Endothelial cell of umbilical vein (primary cell): Measurements from ENCODE around the gene TSR3. TPM values are rescaled to one million over a fixed set of nuclear protein-coding genes. Genes with fewer than 3 reads are reported as not detected.

Experiments
- BruUV-seq: library from RNA; stranded (reverse); fragments of 400-500 nt; replicated peaks from 2 replicates; lab custom pipeline; 2021; lab: Mats Ljungman, UMichigan
- CTCF ChIA-PET: fragments of 300-600, 350-600 bp; sonication (Branson Sonifier 250); formaldehyde crosslinking; loops from one replicate; lab custom pipeline; 2021; ENCODE audit warnings: antibody characterized with exemption, inconsistent platforms; lab: Charles Lee
- POLR2A ChIA-PET: fragments of 300-600, 350-600 bp; sonication (Branson Sonifier 250); formaldehyde crosslinking; loops from one replicate; lab custom pipeline; 2021; ENCODE audit warnings: antibody characterized with exemption, inconsistent platforms; lab: Charles Lee
- DNase-seq: peaks from one replicate; pipeline ENCODE4 v3.0.0-alpha.2; 2011; ENCODE audit warnings: low read depth, low spot score
- FAIRE-seq: peaks from 2 replicates; lab custom pipeline; 2011; peaks lifted over from hg19 to GRCh38; lab: Jason Lieb, UNC
- H2AFZ ChIP-seq: 2 replicates; pipeline ENCODE4 v1.6.0; 2012; ENCODE audit warnings: low read depth, low read length, control low read depth, inconsistent platforms
- H3K27ac ChIP-seq: 2 replicates; pipeline ENCODE4 v1.5.1; 2011; ENCODE audit warnings: low read depth, mild to moderate bottlenecking, control low read depth, low read length, moderate library complexity; ENCODE audit not compliant: insufficient read depth
- H3K27me3 ChIP-seq, 2 experiments: 2 replicates each; pipeline versions ENCODE4 v1.6.0 to v1.6.1; 2011; ENCODE audit warnings: low read length in 2 of 2, mixed read lengths in 1 of 2; ENCODE audit not compliant: control insufficient read depth in 2 of 2, insufficient read depth in 2 of 2
- H3K36me3 ChIP-seq, 2 experiments: 2 replicates in 1 of 2; 3 replicates in 1 of 2; pipeline ENCODE4 v1.5.1; 2011; ENCODE audit warnings: low read length in 2 of 2, mild to moderate bottlenecking in 1 of 2, moderate library complexity in 1 of 2; ENCODE audit not compliant: control insufficient read depth in 2 of 2, insufficient read depth in 2 of 2; ENCODE audit errors: extremely low read depth in 1 of 2
- H3K4me1 ChIP-seq: 3 replicates; pipeline ENCODE4 v1.5.1; 2011; ENCODE audit warnings: mild to moderate bottlenecking, low read length; ENCODE audit not compliant: control insufficient read depth, insufficient read depth; ENCODE audit errors: extremely low read depth
- H3K4me2 ChIP-seq: 2 replicates; pipeline ENCODE4 v1.6.1; 2011; ENCODE audit warnings: low read length, control low read depth, mixed read lengths; ENCODE audit not compliant: insufficient read depth
- H3K4me3 ChIP-seq, 3 experiments: fragments of 200-600 bp in 1 of 3; sonication (generic), shearing (Covaris generic) in 1 of 3; replicated peaks in 1 of 3; 2 replicates each; pipeline ENCODE4 v1.5.1; 2011 to 2016; ENCODE audit warnings: control low read depth in 3 of 3, low read length in 3 of 3, mild to moderate bottlenecking in 2 of 3, inconsistent platforms in 1 of 3, low read depth in 1 of 3, moderate library complexity in 1 of 3; ENCODE audit not compliant: insufficient read depth in 1 of 3
- H3K79me2 ChIP-seq: 2 replicates; pipeline ENCODE4 v1.6.0; 2012; ENCODE audit warnings: low read length, inconsistent platforms; ENCODE audit not compliant: control insufficient read depth, insufficient read depth
- H3K9ac ChIP-seq: replicated peaks from 2 replicates; pipeline ENCODE3; 2011; ENCODE audit warnings: low read length, control low read depth; ENCODE audit not compliant: insufficient read depth; ENCODE audit errors: extremely low read depth
- H3K9me1 ChIP-seq: replicated peaks from 3 replicates; pipeline ENCODE4 v1.6.0; 2011; ENCODE audit warnings: mild to moderate bottlenecking, low read length; ENCODE audit not compliant: control insufficient read depth, insufficient read depth; ENCODE audit errors: extremely low read depth
- H3K9me3 ChIP-seq: replicated peaks from 2 replicates; pipeline ENCODE4 v1.5.1; 2012; ENCODE audit warnings: low read length, inconsistent platforms; ENCODE audit not compliant: control insufficient read depth, insufficient read depth
- H4K20me1 ChIP-seq: replicated peaks from 2 replicates; pipeline ENCODE3; 2011; ENCODE audit warnings: mild to moderate bottlenecking, low read length; ENCODE audit not compliant: control insufficient read depth, insufficient read depth; ENCODE audit errors: extremely low read depth
- CTCF ChIP-seq, 2 donors: IDR thresholded peaks; 1 replicate in 1 of 2; 2 replicates in 1 of 2; pipeline ENCODE4 v1.5.1; 2011; ENCODE audit warnings: low read length in 2 of 2, mild to moderate bottlenecking in 2 of 2, moderate library complexity in 2 of 2, control low read depth in 1 of 2, inconsistent platforms in 1 of 2, low read depth in 1 of 2; ENCODE audit not compliant: insufficient read depth in 1 of 2; ENCODE audit errors: extremely low read depth in 1 of 2
- EZH2 ChIP-seq: IDR thresholded peaks from 2 replicates; pipeline ENCODE4 v1.6.1; 2012; ENCODE audit warnings: borderline replicate concordance, low read depth, mild to moderate bottlenecking, moderate library complexity, low read length, inconsistent platforms; ENCODE audit not compliant: severe bottlenecking
- FOS ChIP-seq: IDR thresholded peaks from 2 replicates; pipeline ENCODE4 v1.6.1; 2011; ENCODE audit warnings: mild to moderate bottlenecking, low read length, moderate library complexity, borderline replicate concordance; ENCODE audit not compliant: insufficient read depth
- GATA2 ChIP-seq: IDR thresholded peaks from 2 replicates; pipeline ENCODE4 v1.7.0; 2011; ENCODE audit warnings: low read depth, mild to moderate bottlenecking, moderate library complexity, mixed read lengths, low read length; ENCODE audit not compliant: insufficient read length, insufficient read depth
- JUN ChIP-seq: IDR thresholded peaks from 2 replicates; pipeline ENCODE4 v1.6.1; 2011; ENCODE audit warnings: borderline replicate concordance, low read depth; ENCODE audit not compliant: insufficient read length, insufficient read depth
- MYC ChIP-seq: IDR thresholded peaks from one replicate; pipeline ENCODE4 v1.6.1; 2011; ENCODE audit warnings: mild to moderate bottlenecking, low read depth, low read length
- POLR2A ChIP-seq: IDR thresholded peaks from 2 replicates; pipeline ENCODE4 v1.6.1; 2012; ENCODE audit warnings: low read depth, mild to moderate bottlenecking, control low read depth, low read length
- POLR2AphosphoS5 ChIP-seq: IDR thresholded peaks from 2 replicates; pipeline ENCODE4 v1.6.1; 2012; ENCODE audit warnings: low read depth, mild to moderate bottlenecking, control low read depth, low read length, moderate library complexity; ENCODE audit not compliant: insufficient read depth
- dilution Hi-C: fragments of 300-500 bp; cut with MboI; formaldehyde crosslinking; loops from one replicate; pipeline ENCODE4 v1.15.0; 2019; ENCODE audit warnings: low sequenced_read_pairs; ENCODE audit not compliant: extremely low pct_ligation_motif_present
- intact Hi-C: fragments of 100-400 bp; cut with micrococcal nuclease; formaldehyde crosslinking; loops from one replicate; pipeline ENCODE4 v1.10.0; 2022
- polyA plus RNA-seq, 4 experiments: library from polyadenylated mRNA; depleted of rRNA in 3 of 4; stranded (reverse) in 3 of 4; unstranded in 1 of 4; fragments of >200 nt; gene quantifications; 2 replicates each; pipeline versions ENCODE4 v1.2.1 to v1.2.3, GENCODE V29; 2011 to 2012; ENCODE audit warnings: missing spikeins in 1 of 4
- total RNA-seq: library from RNA; stranded (reverse); gene quantifications from 2 replicates; pipeline ENCODE4 v1.2.3, GENCODE V29; 2021
- TF ChIP-seq, protein P1 (sequence below): IDR thresholded peaks from 2 replicates; pipeline ENCODE4 v1.6.1; 2011; ENCODE audit not compliant: insufficient read depth, insufficient read length

Gene TSR3
- total and polyA plus RNA-seq, 2 donors (not counting 3 experiments of a cell fraction or from before 2014, with no cell fraction given): 65.4 to 82.7 TPM

- Histone ChIP-seq H3K4me2 (no peak overlapping the region), H3K4me1 (no peaks in the 10 kb centered on the region), H3K9me1 (no peaks in the 10 kb centered on the region), H3K27ac (no peak overlapping the region), H3K9ac (no peak overlapping the region), H3K9me3 (no peaks in the 10 kb centered on the region), H2AFZ (no peak overlapping the region), H3K27me3 (no peaks in the 10 kb centered on the region), H3K4me3 (no peak overlapping the region), H4K20me1 (no peaks in the 10 kb centered on the region), H3K79me2 (no peaks in the 10 kb centered on the region), H3K36me3 (peaks cover 0 to 7% of the 10 kb centered on the region in 2 experiments)
- dilution Hi-C loops (no loop called here), intact Hi-C loops (no loop called here)
- TF ChIP-seq FOS: no peak
- no peak for TF ChIP-seq GATA2
- TF ChIP-seq, protein P1, sequence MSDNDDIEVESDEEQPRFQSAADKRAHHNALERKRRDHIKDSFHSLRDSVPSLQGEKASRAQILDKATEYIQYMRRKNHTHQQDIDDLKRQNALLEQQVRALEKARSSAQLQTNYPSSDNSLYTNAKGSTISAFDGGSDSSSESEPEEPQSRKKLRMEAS: no peak
- no peak for TF ChIP-seq POLR2A
- no peak for TF ChIP-seq JUN
- no peak for TF ChIP-seq POLR2AphosphoS5
- TF ChIP-seq MYC: no peak
- no peak for TF ChIP-seq EZH2
- TF ChIP-seq CTCF (IDR thresholded peaks at IDR 0.05; ENCODE audit: extremely low read depth in 1 of 2, insufficient read depth in 1 of 2, low read depth in 1 of 2, low read length in 2 of 2): no peak
- BruUV-seq: no TSS peak
- FAIRE-seq (no peak), DNase-seq (no peak)
- POLR2A ChIA-PET: no interaction called here
- CTCF ChIA-PET: interaction anchor here (1.3 kb wide), 1 partner anchor 20 kb away, joined by 4 read pairs; no protein-coding TSS in a partner anchor
Measured at GRCh38 chr16:1344499-1344898, 7.2 kb downstream of the TSR3 start.
